ACC112 (cell line): Measurements from ENCODE around the gene SIRPA.
A peak's percentile ranks its signal among the peaks of the same experiment; 100 is the strongest.

ENCODE experiments used
- H2AFZ ChIP-seq: fragments of 200-600 bp; sonication (generic); one replicate; pipeline ENCODE4 v1.6.0; 2017; ENCODE audit warnings: antibody characterized with exemption, low read length; ENCODE audit not compliant: unreplicated experiment
- H3K27ac ChIP-seq: fragments of 200-600 bp; sonication (generic); 2 replicates; pipeline ENCODE4 v1.5.1; 2014; ENCODE audit warnings: low read depth, mild to moderate bottlenecking, antibody characterized with exemption, low read length, moderate library complexity
- H3K27me3 ChIP-seq: fragments of 200-600 bp; sonication (generic); 2 replicates; pipeline ENCODE4 v1.6.1; 2014; ENCODE audit warnings: mild to moderate bottlenecking, antibody characterized with exemption, low read length, moderate library complexity, mixed read lengths; ENCODE audit not compliant: insufficient read depth
- H3K36me3 ChIP-seq: fragments of 200-600 bp; sonication (generic); 2 replicates; pipeline ENCODE4 v1.6.1; 2016; ENCODE audit warnings: mild to moderate bottlenecking, antibody characterized with exemption, low read length, moderate library complexity, mixed read lengths; ENCODE audit not compliant: insufficient read depth
- H3K4me1 ChIP-seq: fragments of 200-600 bp; sonication (generic); one replicate; pipeline ENCODE4 v1.6.1; 2016; ENCODE audit warnings: low read length, mixed read lengths; ENCODE audit not compliant: insufficient read depth, unreplicated experiment, control insufficient read depth
- H3K4me3 ChIP-seq: fragments of 200-600 bp; sonication (generic); 2 replicates; pipeline ENCODE4 v1.5.1; 2014; ENCODE audit warnings: mild to moderate bottlenecking, low read depth, low read length
- H3K79me2 ChIP-seq: fragments of 200-600 bp; sonication (generic); one replicate; pipeline ENCODE4 v1.6.0; 2016; ENCODE audit warnings: low read length; ENCODE audit not compliant: control insufficient read depth, unreplicated experiment, insufficient read depth

The SIRPA gene

GRCh38 chr20:1931830-1932229, 36.6 kb downstream of the SIRPA start:
- Histone ChIP-seq H3K27me3 (no peaks in the 10 kb centered on the region), H2AFZ (no peak overlapping the region), H3K79me2 (no peaks in the 10 kb centered on the region), H3K36me3 (no peaks in the 10 kb centered on the region), H3K4me3 (no peak overlapping the region), H3K4me1 (peaks cover 27% of the 10 kb centered on the region), H3K27ac (no peak overlapping the region)

DNA sequence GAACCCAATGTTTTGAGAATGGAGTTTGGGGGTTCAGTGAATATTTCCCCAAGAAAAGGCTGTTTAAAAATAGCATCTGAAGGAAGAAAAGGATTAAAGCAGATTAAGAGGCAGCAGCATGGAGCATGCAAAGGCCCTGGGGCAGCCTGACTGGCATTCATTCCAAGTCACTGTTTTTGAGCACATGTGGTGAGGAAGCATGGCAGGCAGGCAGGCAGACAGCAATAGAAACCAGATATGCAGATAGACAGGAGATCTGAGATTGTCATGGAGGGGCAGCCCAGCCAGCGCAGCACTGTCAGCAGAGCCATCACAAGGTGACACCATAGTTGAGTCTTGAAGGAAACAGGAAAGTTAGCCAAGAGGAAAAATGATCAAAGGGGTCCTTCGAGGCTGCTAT, 37.8 kb downstream of the SIRPA start:
- Histone ChIP-seq H3K79me2 (no peaks in the 10 kb centered on the region), H2AFZ (no peak overlapping the region), H3K36me3 (no peaks in the 10 kb centered on the region), H3K27me3 (no peaks in the 10 kb centered on the region), H3K4me1 (peaks cover 27% of the 10 kb centered on the region), H3K4me3 (no peak overlapping the region), H3K27ac (peak overlapping the region; percentile 94; the same call in 1 of the 2 replicates)

DNA sequence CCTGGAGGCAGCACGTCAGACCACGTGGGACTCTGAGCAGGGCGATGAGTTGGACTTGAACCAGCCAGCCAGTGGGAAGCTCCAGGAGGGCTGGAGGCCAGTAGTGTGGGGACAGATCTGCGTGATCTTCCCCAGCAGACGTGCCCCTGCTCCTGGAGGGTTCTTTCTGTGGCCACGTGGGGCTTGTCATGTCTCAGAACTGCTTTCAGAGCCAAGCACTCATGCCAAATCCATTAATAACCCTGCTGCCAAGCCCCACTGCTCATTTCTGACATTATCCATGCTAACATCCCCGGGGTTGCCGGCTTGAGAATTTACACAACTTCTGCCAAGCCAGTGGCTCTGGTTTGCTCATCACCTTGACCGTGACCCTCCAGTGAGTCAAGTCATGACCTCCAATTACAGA, 38.3 kb downstream of the SIRPA start:
- H3K27me3 ChIP-seq, result no peaks in the 10 kb centered on the region
- H3K79me2 ChIP-seq, result no peaks in the 10 kb centered on the region
- peaks cover 27% of the 10 kb centered on the region for H3K4me1 ChIP-seq
- no peaks in the 10 kb centered on the region for H3K36me3 ChIP-seq
- H3K4me3 ChIP-seq, result no peak overlapping the region
- peak overlapping the region; percentile 94 for H3K27ac ChIP-seq
- H2AFZ ChIP-seq, result no peak overlapping the region

GRCh38 chr20:1934156-1934555, 38.9 kb downstream of the SIRPA start:
- H3K27me3 ChIP-seq, result no peaks in the 10 kb centered on the region

DNA sequence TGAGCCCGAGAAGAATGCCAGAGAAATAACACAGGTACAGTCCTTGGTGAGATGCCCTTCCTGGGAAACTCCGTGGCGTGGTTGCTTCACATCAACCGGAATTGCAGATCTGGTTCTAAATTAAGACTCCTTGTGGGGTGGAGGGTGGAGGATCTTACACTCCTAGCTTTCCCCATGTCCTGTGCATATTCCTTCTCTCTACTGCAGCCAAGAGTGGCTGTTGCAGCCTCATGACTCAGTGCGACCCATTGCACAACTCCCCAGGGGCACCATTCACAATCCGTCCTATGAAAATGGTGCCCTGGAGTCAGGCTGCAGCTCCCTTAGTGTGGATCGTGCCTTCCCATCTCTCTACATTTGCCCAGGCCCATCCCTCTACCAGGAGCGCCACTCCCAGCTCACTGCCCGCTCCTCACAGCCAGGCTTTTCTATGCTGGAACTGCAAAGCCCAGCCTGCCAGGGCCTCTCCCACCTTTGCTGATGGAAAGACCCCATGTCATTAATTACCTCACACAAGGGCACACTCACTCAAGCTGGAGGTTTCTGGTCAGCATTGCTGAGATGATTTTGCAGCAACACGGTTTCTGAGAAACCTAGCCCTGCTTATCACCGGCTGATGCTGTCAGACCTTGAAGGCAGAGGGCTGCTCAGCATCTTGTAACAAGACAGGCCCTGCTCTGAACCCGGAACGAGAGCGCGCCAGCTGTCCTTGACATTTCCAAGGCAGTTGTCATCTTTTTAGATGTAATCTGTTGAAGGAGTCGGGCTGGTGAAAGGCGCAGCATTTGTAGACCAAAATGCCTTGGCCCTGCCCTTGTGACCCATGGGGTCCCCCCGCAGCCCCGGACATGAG, 39.7 kb downstream of the SIRPA start:
- peak overlapping the region; percentile 94 for H3K27ac ChIP-seq
- H3K36me3 ChIP-seq, result no peaks in the 10 kb centered on the region
- no peaks in the 10 kb centered on the region for H3K79me2 ChIP-seq
- H2AFZ ChIP-seq, result no peak overlapping the region
- peak overlapping the region; percentile 40; the same call in 1 of the 2 replicates for H3K4me3 ChIP-seq
- peaks cover 27% of the 10 kb centered on the region for H3K4me1 ChIP-seq
- H3K27me3 ChIP-seq, result no peaks in the 10 kb centered on the region

More at GRCh38 chr20:1934156-1934555, 38.9 kb downstream of the SIRPA start:
- no peaks in the 10 kb centered on the region for H3K79me2 ChIP-seq
- H3K4me1 ChIP-seq, result peaks cover 27% of the 10 kb centered on the region
- H2AFZ ChIP-seq, result no peak overlapping the region
- peak overlapping the region; percentile 94 for H3K27ac ChIP-seq
- H3K4me3 ChIP-seq, result peak overlapping the region; percentile 40; the same call in 1 of the 2 replicates
- H3K36me3 ChIP-seq, result no peaks in the 10 kb centered on the region

DNA sequence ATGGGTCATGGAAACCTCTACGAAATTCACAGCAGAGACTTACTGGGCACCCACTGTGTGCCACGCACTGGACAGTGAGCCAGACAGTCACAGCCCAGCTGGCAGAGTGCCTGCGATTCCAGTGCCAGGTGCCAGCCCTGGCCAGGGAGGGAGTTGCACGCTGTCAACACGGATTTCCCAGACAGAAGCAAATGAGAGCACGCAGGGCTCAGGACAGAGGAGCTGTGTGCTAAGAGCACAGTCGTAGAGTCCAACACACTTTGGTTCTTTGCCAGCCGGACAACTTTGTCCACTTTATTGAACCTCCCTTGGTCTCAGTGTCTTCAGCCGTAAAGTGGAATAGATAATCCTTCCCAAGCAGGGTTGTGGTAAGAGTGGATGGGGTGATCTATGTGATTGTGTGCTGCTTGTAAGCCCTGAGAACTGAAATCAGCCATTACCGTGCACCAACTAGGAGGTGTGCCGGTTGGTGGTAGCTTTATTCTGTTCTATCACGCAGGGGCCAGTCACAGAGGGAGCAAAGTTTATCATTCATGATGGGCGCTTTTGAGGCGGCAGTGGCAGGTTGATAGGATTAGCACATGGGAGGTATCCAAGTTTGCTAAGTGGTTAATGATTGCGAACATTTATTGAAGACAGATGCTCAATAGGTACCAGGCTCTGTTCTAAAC, 40.6 kb downstream of the SIRPA start:
- peaks cover 27% of the 10 kb centered on the region for H3K4me1 ChIP-seq
- no peaks in the 10 kb centered on the region for H3K27me3 ChIP-seq
- no peak overlapping the region for H3K4me3 ChIP-seq
- no peak overlapping the region for H3K27ac ChIP-seq
- no peak overlapping the region for H2AFZ ChIP-seq
- H3K36me3 ChIP-seq, result no peaks in the 10 kb centered on the region
- H3K79me2 ChIP-seq, result no peaks in the 10 kb centered on the region

GRCh38 chr20:1937316-1937976, 42.2 kb downstream of the SIRPA start:
- H3K79me2 ChIP-seq, result no peaks in the 10 kb centered on the region
- peaks cover 35% of the 10 kb centered on the region for H3K4me1 ChIP-seq
- no peaks in the 10 kb centered on the region for H3K36me3 ChIP-seq
- no peak overlapping the region for H3K27ac ChIP-seq
- no peaks in the 10 kb centered on the region for H3K27me3 ChIP-seq
- H3K4me3 ChIP-seq, result no peak overlapping the region
- no peak overlapping the region for H2AFZ ChIP-seq

- Histone ChIP-seq H3K36me3 (no peaks in the 10 kb centered on the region), H2AFZ (no peak overlapping the region), H3K27ac (no peak overlapping the region), H3K4me1 (peaks cover 32% of the 10 kb centered on the region), H3K4me3 (no peak overlapping the region), H3K27me3 (no peaks in the 10 kb centered on the region), H3K79me2 (no peaks in the 10 kb centered on the region)
Measured at GRCh38 chr20:1938464-1939269, 43.5 kb downstream of the SIRPA start.

GRCh38 chr20:1939270-1939595, 44.0 kb downstream of the SIRPA start:
- no peaks in the 10 kb centered on the region for H3K79me2 ChIP-seq
- H3K27ac ChIP-seq, result no peak overlapping the region
- no peak overlapping the region for H2AFZ ChIP-seq
- H3K4me1 ChIP-seq, result peaks cover 29% of the 10 kb centered on the region
- no peaks in the 10 kb centered on the region; the same call in 1 of the 2 replicates for H3K27me3 ChIP-seq
- H3K36me3 ChIP-seq, result no peaks in the 10 kb centered on the region
- no peak overlapping the region for H3K4me3 ChIP-seq

- H3K79me2 ChIP-seq, result no peaks in the 10 kb centered on the region
- no peaks in the 10 kb centered on the region; the same call in 1 of the 2 replicates for H3K27me3 ChIP-seq
- peaks cover 26% of the 10 kb centered on the region for H3K4me1 ChIP-seq
- no peaks in the 10 kb centered on the region for H3K36me3 ChIP-seq
- H2AFZ ChIP-seq, result no peak overlapping the region
- no peak overlapping the region for H3K4me3 ChIP-seq
- H3K27ac ChIP-seq, result no peak overlapping the region
Measured at GRCh38 chr20:1940581-1940980, 45.4 kb downstream of the SIRPA start.
